HFFc6 (cell line): ENCODE results near the gene ABCA4. TPM values are rescaled to one million over a fixed set of nuclear protein-coding genes. Genes with fewer than 3 reads are reported as not detected.

Experiments
- DNase-seq: peaks from one replicate; pipeline ENCODE4 v3.0.0-alpha.2; 2018
- H3K27ac Mint-ChIP-seq: 2 replicates; pipeline ENCODE4 v1.8.0; 2020; ENCODE audit warnings: mild to moderate bottlenecking, mixed read lengths
- H3K27me3 Mint-ChIP-seq: 2 replicates; pipeline ENCODE4 v1.8.0; 2021; ENCODE audit warnings: mild to moderate bottlenecking, moderate library complexity, mixed read lengths; ENCODE audit not compliant: insufficient read depth
- H3K36me3 Mint-ChIP-seq: 2 replicates; pipeline ENCODE4 v1.8.0; 2021; ENCODE audit warnings: low read depth, mixed read lengths
- H3K4me1 Mint-ChIP-seq: 2 replicates; pipeline ENCODE4 v1.8.0; 2020; ENCODE audit warnings: low read depth, mixed read lengths
- H3K4me3 Mint-ChIP-seq: 2 replicates; pipeline ENCODE4 v1.8.0; 2020; ENCODE audit warnings: mild to moderate bottlenecking, moderate library complexity, mixed read lengths
- H3K9me3 Mint-ChIP-seq: 2 replicates; pipeline ENCODE4 v1.8.0; 2020; ENCODE audit warnings: mild to moderate bottlenecking, mixed read lengths
- total RNA-seq, 6 experiments: library from RNA; stranded (reverse); fragmentation: NEBNext Ultra II Directional; extraction: Animal tissue kit (Norgen Biotek cat#: 25700); gene quantifications; 2 replicates in 1 of 6; 3 replicates in 5 of 6; pipeline ENCODE4 v1.2.3, GENCODE V29; 2021
- TF ChIP-seq, protein P1 (sequence below): fragments of 200-600 bp; sonication (generic); IDR thresholded peaks from 2 replicates; pipeline ENCODE4 v1.5.0; 2021; ENCODE audit warnings: antibody characterized with exemption, mild to moderate bottlenecking

Gene ABCA4
- total RNA-seq, 6 experiments from 2014 or later = 0.03 to 0.09 (median 0.05) TPM; not detected in 3

DNA sequence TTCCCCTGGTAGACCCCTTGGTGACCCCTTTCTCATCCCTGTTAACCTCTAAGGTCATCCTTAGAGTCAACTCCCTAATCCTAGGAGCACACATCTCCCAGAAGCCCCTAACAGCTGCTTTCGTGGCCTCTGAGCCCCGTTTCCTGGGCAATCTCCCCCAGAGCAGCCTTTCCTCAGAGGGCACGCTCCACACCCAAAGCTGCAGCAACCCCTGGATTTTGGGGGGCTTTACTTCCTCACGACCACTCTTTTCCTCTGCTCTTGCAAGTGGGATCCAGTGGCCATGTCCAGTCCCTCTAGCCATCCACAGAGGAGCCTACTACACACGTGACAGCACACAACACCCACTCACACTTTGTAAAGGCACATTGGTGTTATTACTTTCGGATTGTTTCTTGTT, 13.8 kb downstream of the ABCA4 start:
- Mint-ChIP-seq H3K4me3 (no peak overlapping the region), H3K27me3 (peaks cover 28% of the 10 kb centered on the region), H3K36me3 (no peaks in the 10 kb centered on the region), H3K4me1 (peaks cover 25% of the 10 kb centered on the region), H3K27ac (no peak overlapping the region), H3K9me3 (no peaks in the 10 kb centered on the region)
- no peak for DNase-seq
- TF ChIP-seq, protein P1, sequence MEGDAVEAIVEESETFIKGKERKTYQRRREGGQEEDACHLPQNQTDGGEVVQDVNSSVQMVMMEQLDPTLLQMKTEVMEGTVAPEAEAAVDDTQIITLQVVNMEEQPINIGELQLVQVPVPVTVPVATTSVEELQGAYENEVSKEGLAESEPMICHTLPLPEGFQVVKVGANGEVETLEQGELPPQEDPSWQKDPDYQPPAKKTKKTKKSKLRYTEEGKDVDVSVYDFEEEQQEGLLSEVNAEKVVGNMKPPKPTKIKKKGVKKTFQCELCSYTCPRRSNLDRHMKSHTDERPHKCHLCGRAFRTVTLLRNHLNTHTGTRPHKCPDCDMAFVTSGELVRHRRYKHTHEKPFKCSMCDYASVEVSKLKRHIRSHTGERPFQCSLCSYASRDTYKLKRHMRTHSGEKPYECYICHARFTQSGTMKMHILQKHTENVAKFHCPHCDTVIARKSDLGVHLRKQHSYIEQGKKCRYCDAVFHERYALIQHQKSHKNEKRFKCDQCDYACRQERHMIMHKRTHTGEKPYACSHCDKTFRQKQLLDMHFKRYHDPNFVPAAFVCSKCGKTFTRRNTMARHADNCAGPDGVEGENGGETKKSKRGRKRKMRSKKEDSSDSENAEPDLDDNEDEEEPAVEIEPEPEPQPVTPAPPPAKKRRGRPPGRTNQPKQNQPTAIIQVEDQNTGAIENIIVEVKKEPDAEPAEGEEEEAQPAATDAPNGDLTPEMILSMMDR = no peak

- H3K27ac Mint-ChIP-seq = no peak overlapping the region
- TF ChIP-seq, protein P1 = no peak
- H3K36me3 Mint-ChIP-seq = no peaks in the 10 kb centered on the region
- H3K4me3 Mint-ChIP-seq = no peak overlapping the region
- peaks cover 25% of the 10 kb centered on the region for H3K4me1 Mint-ChIP-seq
- no peak for DNase-seq
- H3K9me3 Mint-ChIP-seq = no peaks in the 10 kb centered on the region
- peaks cover 27% of the 10 kb centered on the region for H3K27me3 Mint-ChIP-seq
Measured at GRCh38 chr1:94106716-94107115, 14.2 kb downstream of the ABCA4 start.

DNA sequence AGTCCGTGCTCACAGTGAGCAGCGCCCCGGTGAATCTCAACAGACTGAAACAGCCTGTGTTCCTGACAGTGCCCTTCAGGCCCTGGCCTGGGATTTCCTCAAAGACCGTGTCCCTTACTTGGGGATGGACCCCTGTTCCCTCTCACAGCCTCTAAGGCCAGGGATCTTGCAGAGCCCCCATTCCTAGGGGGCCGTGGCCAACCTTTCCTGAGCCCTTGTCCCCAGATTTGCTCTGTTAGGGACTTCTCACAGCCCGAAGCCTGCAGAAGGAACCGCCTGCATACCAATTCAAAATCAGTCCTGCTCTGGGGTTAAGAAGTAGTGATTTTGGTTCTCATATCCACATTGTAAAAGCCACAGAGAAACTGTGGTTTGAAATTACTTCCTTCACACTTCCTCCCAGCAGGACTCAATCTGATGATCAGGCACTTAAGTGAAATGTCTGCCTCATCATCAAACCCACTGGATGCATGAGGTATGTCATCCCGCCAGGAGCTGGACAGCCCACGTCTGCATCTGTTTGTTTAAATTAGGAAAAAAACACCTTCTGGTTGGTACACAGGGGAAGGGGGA, 14.9 kb downstream of the ABCA4 start:
- H3K27ac Mint-ChIP-seq = no peak overlapping the region
- H3K36me3 Mint-ChIP-seq = no peaks in the 10 kb centered on the region
- peaks cover 22% of the 10 kb centered on the region for H3K27me3 Mint-ChIP-seq
- DNase-seq = no peak
- H3K4me1 Mint-ChIP-seq = peaks cover 25% of the 10 kb centered on the region
- TF ChIP-seq, protein P1 = no peak
- no peak overlapping the region for H3K4me3 Mint-ChIP-seq
- H3K9me3 Mint-ChIP-seq = no peaks in the 10 kb centered on the region

DNA sequence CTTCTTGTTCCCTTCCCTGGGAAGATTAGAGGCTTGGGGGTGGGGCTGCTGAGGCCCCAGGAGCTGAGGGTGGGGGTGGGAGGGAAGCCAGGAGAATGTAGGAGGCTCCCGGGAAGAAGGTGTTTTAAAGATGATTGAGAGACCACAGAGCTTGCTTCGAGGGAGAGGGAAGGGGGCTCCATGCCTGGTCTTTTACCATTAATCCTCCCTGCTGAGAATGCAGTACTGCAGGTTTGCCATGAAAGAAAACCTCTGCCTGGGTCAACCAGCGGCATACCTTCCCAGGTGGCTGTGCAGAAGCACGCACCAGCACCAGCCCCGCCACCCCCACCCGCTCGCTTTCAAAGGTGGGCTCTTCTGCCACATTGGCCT, 15.4 kb downstream of the ABCA4 start:
- TF ChIP-seq, protein P1 = no peak
- Mint-ChIP-seq H3K36me3 (no peaks in the 10 kb centered on the region), H3K9me3 (no peaks in the 10 kb centered on the region), H3K27ac (no peak overlapping the region), H3K4me3 (no peak overlapping the region), H3K27me3 (peaks cover 22% of the 10 kb centered on the region), H3K4me1 (peaks cover 30% of the 10 kb centered on the region)
- no peak for DNase-seq

- DNase-seq = no peak
- Mint-ChIP-seq H3K4me1 (peaks cover 36% of the 10 kb centered on the region), H3K9me3 (no peaks in the 10 kb centered on the region), H3K36me3 (no peaks in the 10 kb centered on the region), H3K27me3 (peaks cover 22% of the 10 kb centered on the region), H3K4me3 (no peak overlapping the region), H3K27ac (no peak overlapping the region)
- TF ChIP-seq, protein P1 = no peak
Measured at GRCh38 chr1:94104776-94105580, 16.0 kb downstream of the ABCA4 start.
